ENCODE data around the gene DAP3.

DNA sequence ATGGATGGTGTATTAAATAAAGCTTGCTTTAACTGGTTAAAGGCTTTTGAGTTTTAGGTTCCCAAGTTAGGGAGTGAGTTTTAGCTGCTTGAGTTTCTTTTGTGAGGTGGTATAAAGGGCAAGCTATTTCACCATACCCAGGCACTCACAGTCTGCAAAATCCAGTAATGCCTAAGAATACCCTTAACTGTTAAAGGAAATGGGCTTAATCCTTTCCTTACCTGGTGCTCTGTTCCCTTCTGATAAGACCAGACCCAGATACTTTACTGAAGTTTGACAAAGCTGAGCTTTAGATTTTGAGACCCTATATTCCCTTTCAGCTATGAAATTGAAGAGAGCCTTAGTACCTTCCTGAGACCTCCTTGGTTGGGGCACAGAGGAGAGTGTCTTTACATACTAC, 48.5 kb upstream of the DAP3 start:
- no peak for TF ChIP-seq ZNF384 (IDR thresholded peaks at IDR 0.05; ENCODE audit: borderline replicate concordance, low read depth, low read length)
- no peak for TF ChIP-seq HCFC1 (IDR thresholded peaks at IDR 0.05; ENCODE audit: low read length)
- no peak for TF ChIP-seq EZH2 (IDR thresholded peaks at IDR 0.05; ENCODE audit: borderline replicate concordance, control insufficient read depth, low read depth, low read length)
- TF ChIP-seq ETV6 (conservative IDR thresholded peaks at IDR 0.05 in 1 of 2, IDR thresholded peaks at IDR 0.05 in 1 of 2; ENCODE audit: borderline replicate concordance in 1 of 2, low read depth in 1 of 2), result no peak

Measured in GM12878 (cell line).